ENCODE measurements around the gene NIT1. TPM values are rescaled to one million over a fixed set of nuclear protein-coding genes. Genes with fewer than 3 reads are reported as not detected.

The NIT1 gene
- total RNA-seq, 2 experiments from 2014 or later, result 38.5 to 40.0 TPM

- no peak overlapping the region for H3K4me3 Mint-ChIP-seq
These were observed 47.1 kb upstream of the NIT1 start for GRCh38 chr1:161070761-161071160.

GRCh38 chr1:161071886-161072371, 46.0 kb upstream of the NIT1 start:
- peaks cover 20% of the 10 kb centered on the region for H3K36me3 Mint-ChIP-seq (ENCODE audit: low read depth)
- ChIA-PET CTCF (interaction anchor here (0.6 to 11.1 kb wide), 23 partner anchors 10 to 110 kb away, joined by 3 to 200 read pairs (median 4); partner anchors contain the start of genes DEDD, KLHDC9, NECTIN4 and NIT1), POLR2A (interaction anchor here (0.6 to 5.3 kb wide), 9 partner anchors 10 to 94 kb away, joined by 3 to 57 read pairs (median 4); partner anchors contain the start of genes KLHDC9, NECTIN4, UFC1 and USF1)
- TF ChIP-seq CTCF (IDR thresholded peaks at IDR 0.05), result peak; percentile 81
- DNase-seq (peak; percentile 81), ATAC-seq (no peak)
- no peaks in the 10 kb centered on the region for H3K9me3 Mint-ChIP-seq
- H3K27ac Mint-ChIP-seq, result peak overlapping the region; percentile 30
- H3K4me3 Mint-ChIP-seq, result no peak overlapping the region
- no peaks in the 10 kb centered on the region for H3K27me3 Mint-ChIP-seq
- peaks cover 34% of the 10 kb centered on the region for H3K4me1 Mint-ChIP-seq (ENCODE audit: low read depth)
- intact Hi-C loops (cut with micrococcal nuclease), result no loop called here

More at GRCh38 chr1:161070761-161071160, 47.1 kb upstream of the NIT1 start:
- intact Hi-C loops (cut with micrococcal nuclease), result no loop called here
- H3K27ac Mint-ChIP-seq, result peak overlapping the region; percentile 98
- ATAC-seq, result no peak
- ChIA-PET POLR2A (interaction anchor here (0.7 to 7.6 kb wide), 8 partner anchors 9 to 84 kb away, joined by 3 to 99 read pairs (median 8); partner anchors contain the start of genes KLHDC9, NECTIN4, UFC1 and USF1), CTCF (interaction anchor here (0.7 to 11.1 kb wide), 17 partner anchors 11 to 422 kb away, joined by 3 to 200 read pairs (median 4); partner anchors contain the start of genes KLHDC9, NECTIN4, NIT1 and PFDN2)
- no peaks in the 10 kb centered on the region for H3K27me3 Mint-ChIP-seq
- no peak for TF ChIP-seq CTCF (IDR thresholded peaks at IDR 0.05)
- H3K36me3 Mint-ChIP-seq (ENCODE audit: low read depth), result peaks cover 30% of the 10 kb centered on the region
- no peak for DNase-seq
- H3K9me3 Mint-ChIP-seq, result no peaks in the 10 kb centered on the region
- H3K4me1 Mint-ChIP-seq (ENCODE audit: low read depth), result peaks cover 40% of the 10 kb centered on the region

GRCh38 chr1:161072751-161073449, 45.0 kb upstream of the NIT1 start:
- Mint-ChIP-seq H3K27me3 (no peaks in the 10 kb centered on the region), H3K27ac (no peak overlapping the region), H3K9me3 (no peaks in the 10 kb centered on the region), H3K4me1 (ENCODE audit: low read depth) (peaks cover 26% of the 10 kb centered on the region), H3K4me3 (no peak overlapping the region), H3K36me3 (ENCODE audit: low read depth) (peaks cover 12% of the 10 kb centered on the region)
- no peak for TF ChIP-seq CTCF (IDR thresholded peaks at IDR 0.05)
- no peak for DNase-seq
- ChIA-PET POLR2A (interaction anchor here (0.6 to 5.3 kb wide), 7 partner anchors 9 to 44 kb away, joined by 3 to 57 read pairs (median 4); partner anchors contain the start of genes KLHDC9 and USF1), CTCF (interaction anchor here (1.0 to 11.1 kb wide), 8 partner anchors 12 to 64 kb away, joined by 3 to 200 read pairs (median 5); partner anchors contain the start of genes KLHDC9 and USF1)
- intact Hi-C loops (cut with micrococcal nuclease), result no loop called here
- no peak for ATAC-seq

- peak; percentile 33 for DNase-seq
- ATAC-seq, result no peak
- TF ChIP-seq CTCF (IDR thresholded peaks at IDR 0.05), result no peak
- CTCF ChIA-PET, result interaction anchor here (0.8 to 11.1 kb wide), 5 partner anchors 12 to 67 kb away, joined by 3 to 200 read pairs (median 4); partner anchors contain the start of gene KLHDC9
- intact Hi-C loops (cut with micrococcal nuclease), result no loop called here
- no peaks in the 10 kb centered on the region for H3K9me3 Mint-ChIP-seq
- peak overlapping the region; percentile 1 for H3K27ac Mint-ChIP-seq
- H3K4me1 Mint-ChIP-seq (ENCODE audit: low read depth), result peaks cover 25% of the 10 kb centered on the region
- H3K4me3 Mint-ChIP-seq, result no peak overlapping the region
- peaks cover 5% of the 10 kb centered on the region for H3K36me3 Mint-ChIP-seq (ENCODE audit: low read depth)
- POLR2A ChIA-PET, result interaction anchor here (0.6 to 1.5 kb wide), 6 partner anchors 15 to 59 kb away, joined by 3 to 5 read pairs (median 4); partner anchors contain the start of genes DEDD, KLHDC9 and USF1
- no peaks in the 10 kb centered on the region for H3K27me3 Mint-ChIP-seq
These were observed 44.3 kb upstream of the NIT1 start for GRCh38 chr1:161073474-161074121.
